PC-9 (cell line): Measurements from ENCODE around the gene ZNF784. TPM values are rescaled to one million over a fixed set of nuclear protein-coding genes. Genes with fewer than 3 reads are reported as not detected.

ENCODE experiments used
- BruUV-seq: library from RNA; stranded (reverse); fragments of 400-500 nt; replicated peaks from 2 replicates; lab custom pipeline; 2021; lab: Mats Ljungman, UMichigan
- CTCF ChIA-PET: fragments of 300-600 bp; sonication (Branson Sonifier 250); formaldehyde crosslinking; loops from one replicate; lab custom pipeline; 2022; ENCODE audit warnings: antibody characterized with exemption; lab: Charles Lee
- POLR2A ChIA-PET: fragments of 300-600 bp; sonication (Branson Sonifier 250); formaldehyde crosslinking; loops from one replicate; lab custom pipeline; 2022; ENCODE audit warnings: antibody characterized with exemption; ENCODE audit not compliant: unreplicated experiment; lab: Charles Lee
- DNase-seq, 2 experiments: peaks; one replicate each; pipeline versions ENCODE4 v3.0.0 to v3.0.0-alpha.2; 2015 to 2022; ENCODE audit warnings: mixed read lengths in 1 of 2
- H2AFZ ChIP-seq: fragments of 200-600 bp; sonication (generic); 2 replicates; pipeline ENCODE4 v1.8.1; 2017; ENCODE audit warnings: antibody characterized with exemption
- H3F3A ChIP-seq: fragments of 200-600 bp; sonication (generic); 2 replicates; pipeline ENCODE4 v1.8.1; 2017; ENCODE audit warnings: antibody characterized with exemption, mild to moderate bottlenecking, low read depth; ENCODE audit not compliant: insufficient read depth
- H3K27ac ChIP-seq: fragments of 200-600 bp; sonication (generic); 2 replicates; pipeline ENCODE4 v1.6.1; 2016; ENCODE audit warnings: mixed run types
- H3K27me3 ChIP-seq: fragments of 200-600 bp; sonication (generic); 2 replicates; pipeline ENCODE4 v1.6.1; 2016; ENCODE audit warnings: low read depth, mixed run types; ENCODE audit not compliant: insufficient read depth
- H3K36me3 ChIP-seq: fragments of 200-600 bp; sonication (generic); 2 replicates; pipeline ENCODE4 v1.6.1; 2016; ENCODE audit warnings: low read depth, mixed run types
- H3K4me1 ChIP-seq: fragments of 200-600 bp; sonication (generic); replicated peaks from 2 replicates; pipeline ENCODE4 v1.6.1; 2016; ENCODE audit warnings: mixed run types; ENCODE audit not compliant: insufficient read depth
- H3K4me2 ChIP-seq: fragments of 200-600 bp; sonication (generic); 2 replicates; pipeline ENCODE4 v1.6.1; 2017; ENCODE audit warnings: mixed run types
- H3K4me3 ChIP-seq: fragments of 200-600 bp; sonication (generic); 2 replicates; pipeline ENCODE4 v1.6.1; 2016; ENCODE audit warnings: mixed run types
- H3K79me2 ChIP-seq: fragments of 200-600 bp; sonication (generic); 2 replicates; pipeline ENCODE4 v1.6.1; 2017; ENCODE audit warnings: low read depth, mixed run types
- H3K9me2 ChIP-seq: fragments of 200-600 bp; sonication (generic); 2 replicates; pipeline ENCODE4 v1.8.1; 2017; ENCODE audit warnings: mild to moderate bottlenecking; ENCODE audit not compliant: insufficient read depth
- H3K9me3 ChIP-seq: fragments of 200-600 bp; sonication (generic); 2 replicates; pipeline ENCODE4 v1.8.1; 2016; ENCODE audit warnings: low read depth; ENCODE audit not compliant: insufficient read depth
- H4K20me1 ChIP-seq: fragments of 200-600 bp; sonication (generic); 2 replicates; pipeline ENCODE4 v1.8.1; 2017; ENCODE audit not compliant: insufficient read depth
- EZH2 ChIP-seq: fragments of 200-600 bp; sonication (generic); IDR thresholded peaks from 2 replicates; pipeline ENCODE4 v1.8.0; 2017; ENCODE audit warnings: antibody characterized with exemption, low read depth
- intact Hi-C: fragments of 100-400 bp; cut with micrococcal nuclease; formaldehyde crosslinking; loops from one replicate; pipeline ENCODE4 v1.10.0; 2022; ENCODE audit not compliant: unreplicated experiment
- total RNA-seq: library from RNA; stranded (reverse); gene quantifications from 2 replicates; pipeline ENCODE4 v1.2.3, GENCODE V29; 2021
- TF ChIP-seq, protein P1 (sequence below): fragments of 200-600 bp; sonication (generic); conservative IDR thresholded peaks from 2 replicates; pipeline ENCODE4 v1.6.1; 2017; ENCODE audit warnings: mixed run types, antibody characterized with exemption, mild to moderate bottlenecking, moderate library complexity

Gene ZNF784
- total RNA-seq, 1 experiment from 2014 or later = 5.4 TPM

DNA sequence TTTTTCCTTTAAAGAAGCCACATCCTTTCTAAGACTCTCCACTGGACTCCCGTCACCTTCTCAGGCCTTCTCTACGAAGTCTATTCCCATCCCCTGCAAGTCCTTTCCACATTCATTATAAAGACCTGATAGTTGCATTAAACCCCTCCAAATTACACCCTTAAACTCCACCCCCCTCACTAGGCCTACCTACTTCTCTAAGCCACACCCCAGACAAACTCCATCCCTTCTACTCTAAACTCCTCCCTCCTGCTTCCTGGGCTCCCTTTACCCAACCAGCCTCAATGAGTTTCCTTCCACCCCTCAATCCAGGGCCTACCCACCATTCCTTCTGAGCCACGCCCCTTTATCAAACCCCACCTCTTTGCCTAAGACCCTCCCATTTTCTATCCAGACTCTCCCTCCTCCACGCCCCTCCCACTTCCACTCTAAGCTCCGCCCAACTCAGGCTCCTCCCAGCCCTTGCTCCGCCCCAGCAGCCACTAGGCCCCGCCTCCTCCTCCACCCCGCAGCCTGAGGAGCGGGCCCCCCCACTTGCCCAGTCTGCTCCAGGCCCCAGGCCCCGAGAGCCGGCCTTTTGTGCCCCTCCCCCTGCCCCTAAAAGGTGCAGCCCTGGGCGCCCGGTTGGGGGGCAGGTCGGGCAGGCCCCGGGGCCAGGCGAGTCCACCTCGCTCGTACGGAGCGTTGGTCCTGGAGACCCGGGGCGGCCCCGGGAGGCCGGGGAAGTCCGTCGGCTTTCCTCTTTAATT is 25.5 kb downstream of the ZNF784 start:
- Histone ChIP-seq H3K36me3 (peaks cover 4% of the 10 kb centered on the region; the same call in 1 of the 2 replicates), H3K27me3 (no peaks in the 10 kb centered on the region), H3K27ac (peak overlapping the region; percentile 94), H3K79me2 (peaks cover 18% of the 10 kb centered on the region), H2AFZ (peak overlapping the region; percentile 60; the same call in 1 of the 2 replicates), H3K9me3 (no peaks in the 10 kb centered on the region), H3K4me2 (peak overlapping the region; percentile 74; the same call in 1 of the 2 replicates), H3K9me2 (no peaks in the 10 kb centered on the region), H3F3A (peaks cover 35% of the 10 kb centered on the region; the same call in 1 of the 2 replicates), H3K4me3 (peak overlapping the region; percentile 91; the same call in 1 of the 2 replicates), H3K4me1 (0 out of 2 replicates have a peak, but pooled peaks cover 14% of the 10 kb centered on the region), H4K20me1 (no peaks in the 10 kb centered on the region)
- BruUV-seq = no TSS peak
- intact Hi-C loops = loop anchor here (1.0 to 5.0 kb wide), 4 partner anchors 12 to 432 kb away; partner anchors contain the start of gene DNAAF3
- ChIA-PET POLR2A (interaction anchor here (0.5 to 1.6 kb wide), 15 partner anchors 12 to 1409 kb away, joined by 3 to 44 read pairs (median 6); partner anchors contain the start of genes MBOAT7, PPP1R12C, U2AF2 and ZNF579), CTCF (interaction anchor here (0.6 to 1.2 kb wide), 5 partner anchors 53 to 715 kb away, joined by 3 to 5 read pairs (median 4); no protein-coding TSS in a partner anchor)
- no peak for TF ChIP-seq EZH2
- TF ChIP-seq, protein P1, sequence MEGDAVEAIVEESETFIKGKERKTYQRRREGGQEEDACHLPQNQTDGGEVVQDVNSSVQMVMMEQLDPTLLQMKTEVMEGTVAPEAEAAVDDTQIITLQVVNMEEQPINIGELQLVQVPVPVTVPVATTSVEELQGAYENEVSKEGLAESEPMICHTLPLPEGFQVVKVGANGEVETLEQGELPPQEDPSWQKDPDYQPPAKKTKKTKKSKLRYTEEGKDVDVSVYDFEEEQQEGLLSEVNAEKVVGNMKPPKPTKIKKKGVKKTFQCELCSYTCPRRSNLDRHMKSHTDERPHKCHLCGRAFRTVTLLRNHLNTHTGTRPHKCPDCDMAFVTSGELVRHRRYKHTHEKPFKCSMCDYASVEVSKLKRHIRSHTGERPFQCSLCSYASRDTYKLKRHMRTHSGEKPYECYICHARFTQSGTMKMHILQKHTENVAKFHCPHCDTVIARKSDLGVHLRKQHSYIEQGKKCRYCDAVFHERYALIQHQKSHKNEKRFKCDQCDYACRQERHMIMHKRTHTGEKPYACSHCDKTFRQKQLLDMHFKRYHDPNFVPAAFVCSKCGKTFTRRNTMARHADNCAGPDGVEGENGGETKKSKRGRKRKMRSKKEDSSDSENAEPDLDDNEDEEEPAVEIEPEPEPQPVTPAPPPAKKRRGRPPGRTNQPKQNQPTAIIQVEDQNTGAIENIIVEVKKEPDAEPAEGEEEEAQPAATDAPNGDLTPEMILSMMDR = no peak
- peak; percentile 91 to 99 for DNase-seq

- H3K4me3 ChIP-seq = no peak overlapping the region
- peaks cover 4% of the 10 kb centered on the region; the same call in 1 of the 2 replicates for H3K36me3 ChIP-seq
- H3K9me3 ChIP-seq = no peaks in the 10 kb centered on the region
- no peak overlapping the region for H3K27ac ChIP-seq
- H4K20me1 ChIP-seq = no peaks in the 10 kb centered on the region
- H3F3A ChIP-seq = peaks cover 29% of the 10 kb centered on the region; the same call in 1 of the 2 replicates
- H3K4me2 ChIP-seq = no peak overlapping the region
- H3K27me3 ChIP-seq = no peaks in the 10 kb centered on the region
- ChIA-PET POLR2A (interaction anchor here (0.6 kb wide), 1 partner anchor 1647 kb away, joined by 3 read pairs; no protein-coding TSS in a partner anchor), CTCF (interaction anchor here (0.7 kb wide), 1 partner anchor 716 kb away, joined by 3 read pairs; no protein-coding TSS in a partner anchor)
- DNase-seq = peak in 1 of 2 experiments; percentile 21
- H3K9me2 ChIP-seq = no peaks in the 10 kb centered on the region
- peaks cover 18% of the 10 kb centered on the region for H3K79me2 ChIP-seq
- no TSS peak for BruUV-seq
- no peak for TF ChIP-seq EZH2
- TF ChIP-seq, protein P1 = no peak
- intact Hi-C loops = loop anchor here (2.0 to 5.0 kb wide), 2 partner anchors 81 to 431 kb away; partner anchors contain the start of gene DNAAF3
- no peak overlapping the region for H2AFZ ChIP-seq
- 0 out of 2 replicates have a peak, but pooled peaks cover 7% of the 10 kb centered on the region for H3K4me1 ChIP-seq
These were observed 26.3 kb downstream of the ZNF784 start for GRCh38 chr19:55598034-55598433.

DNA sequence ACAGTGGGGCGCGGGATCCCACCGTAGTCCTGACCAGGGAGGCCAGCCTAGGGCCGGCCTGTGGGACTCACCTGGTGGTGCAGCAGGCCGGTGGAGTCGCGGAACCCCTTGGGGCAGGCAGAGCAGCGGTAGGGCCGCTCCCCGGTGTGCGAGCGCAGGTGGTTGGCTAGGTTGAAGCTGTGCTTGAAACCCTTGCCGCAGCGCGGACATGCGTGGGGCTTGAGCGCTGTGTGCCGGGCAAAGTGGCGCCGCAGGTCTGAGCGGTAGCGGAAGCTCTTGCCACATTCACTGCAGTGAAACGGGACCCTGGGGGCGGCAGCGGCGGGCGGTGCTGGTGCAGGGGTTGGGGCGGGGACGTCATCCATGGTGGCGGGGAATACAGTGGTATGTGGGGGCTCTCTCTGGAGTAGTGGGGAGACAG is 26.9 kb downstream of the ZNF784 start:
- H3F3A ChIP-seq = peaks cover 27% of the 10 kb centered on the region; the same call in 1 of the 2 replicates
- H3K27ac ChIP-seq = no peak overlapping the region
- intact Hi-C loops = loop anchor here (5.0 kb wide), 1 partner anchor 430 kb away; the partner anchor contains the start of gene DNAAF3
- H3K27me3 ChIP-seq = no peaks in the 10 kb centered on the region
- peaks cover 4% of the 10 kb centered on the region; the same call in 1 of the 2 replicates for H3K36me3 ChIP-seq
- H4K20me1 ChIP-seq = no peaks in the 10 kb centered on the region
- TF ChIP-seq EZH2 = no peak
- TF ChIP-seq, protein P1 = no peak
- no peak overlapping the region for H2AFZ ChIP-seq
- H3K4me1 ChIP-seq = 0 out of 2 replicates have a peak, but pooled peaks cover 7% of the 10 kb centered on the region
- no peaks in the 10 kb centered on the region for H3K9me3 ChIP-seq
- H3K4me2 ChIP-seq = no peak overlapping the region
- H3K4me3 ChIP-seq = no peak overlapping the region
- POLR2A ChIA-PET = interaction anchor here (0.6 kb wide), 1 partner anchor 1647 kb away, joined by 3 read pairs; no protein-coding TSS in a partner anchor
- peak in 1 of 2 experiments; percentile 30 for DNase-seq
- no peaks in the 10 kb centered on the region for H3K9me2 ChIP-seq
- BruUV-seq = no TSS peak
- CTCF ChIA-PET = no interaction called here
- peaks cover 18% of the 10 kb centered on the region for H3K79me2 ChIP-seq
